Mesenteric fat pad (tissue), 1 donor: ENCODE data around the gene RNF126. TPM values are rescaled to one million over a fixed set of nuclear protein-coding genes. Genes with fewer than 3 reads are reported as not detected.
"Not testable (repeated sequence)": the region's sequence is repeated elsewhere in the genome, so short reads cannot be mapped to it uniquely, and the experiment has no call there.

Experiments used
- DNase-seq: peaks from one replicate; pipeline ENCODE4 v3.0.0-alpha.2; 2020; ENCODE audit warnings: low spot score
- total RNA-seq: library from RNA; stranded (reverse); fragmentation: NEBNext Ultra II Directional; extraction: Animal tissue kit (Norgen Biotek cat#: 25700); gene quantifications from one replicate; pipeline ENCODE4 v1.2.1, GENCODE V29; 2021
- donor health status: DM: yes; HTN: yes; CAD: no.

RNF126 gene
- total RNA-seq, 1 donor from 2014 or later: 37.3 TPM

DNA sequence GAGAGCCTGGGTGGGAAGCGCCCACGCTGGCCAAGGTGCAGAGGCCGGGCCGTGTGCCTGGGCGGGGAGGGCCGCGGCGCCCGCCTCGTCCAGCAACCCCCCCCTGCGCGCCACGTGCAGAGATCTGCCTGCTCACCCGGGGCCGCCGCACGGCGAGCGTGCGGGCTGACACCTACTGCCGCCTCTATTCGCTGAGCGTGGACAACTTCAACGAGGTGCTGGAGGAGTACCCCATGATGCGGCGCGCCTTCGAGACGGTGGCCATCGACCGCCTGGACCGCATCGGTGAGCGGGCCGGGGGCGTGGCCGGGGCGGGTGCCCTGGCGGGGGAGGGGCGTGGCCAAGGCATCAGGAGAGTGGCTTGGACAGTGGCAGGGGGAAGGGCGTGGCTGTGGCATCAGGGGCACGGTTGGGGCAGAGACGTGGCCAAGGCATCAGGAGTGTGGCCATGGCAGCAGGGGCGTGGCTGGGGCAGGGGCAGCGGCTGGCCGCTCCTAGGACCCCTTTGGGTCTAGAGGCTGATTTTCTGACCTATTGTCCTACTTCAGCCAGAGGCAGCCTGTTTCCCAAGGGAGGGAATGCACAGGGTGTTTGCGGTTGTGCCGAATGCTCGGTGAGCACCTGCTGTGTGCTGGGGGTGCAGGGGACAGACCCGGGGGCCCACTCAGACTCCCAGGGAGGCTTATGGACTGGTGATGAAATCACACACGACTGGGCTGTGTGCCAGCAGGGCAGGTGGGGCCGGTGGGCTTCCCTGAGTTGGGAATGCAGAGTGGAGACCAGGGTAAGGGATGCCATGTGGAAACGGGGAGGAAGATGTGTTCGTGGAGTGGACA lies 49.1 kb downstream of the RNF126 start:
- DNase-seq: no peak

DNA sequence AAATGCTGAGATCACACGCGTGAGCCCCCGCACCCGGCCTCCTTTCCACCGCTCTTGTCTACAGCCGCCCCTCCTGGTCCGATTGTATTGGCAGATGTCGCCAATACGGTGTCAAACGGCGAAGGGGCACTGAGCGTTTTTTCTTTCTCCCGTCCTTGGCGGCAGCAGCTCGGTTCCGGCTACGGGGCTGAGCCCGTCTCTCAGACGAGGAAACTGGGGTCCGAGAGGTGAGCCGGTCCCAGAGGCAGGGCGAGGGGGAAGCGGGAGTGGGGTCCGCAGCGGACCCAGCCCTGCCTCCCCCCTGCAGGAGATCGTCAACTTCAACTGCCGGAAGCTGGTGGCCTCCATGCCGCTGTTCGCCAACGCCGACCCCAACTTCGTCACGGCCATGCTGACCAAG lies 50.1 kb downstream of the RNF126 start:
- no peak for DNase-seq

DNA sequence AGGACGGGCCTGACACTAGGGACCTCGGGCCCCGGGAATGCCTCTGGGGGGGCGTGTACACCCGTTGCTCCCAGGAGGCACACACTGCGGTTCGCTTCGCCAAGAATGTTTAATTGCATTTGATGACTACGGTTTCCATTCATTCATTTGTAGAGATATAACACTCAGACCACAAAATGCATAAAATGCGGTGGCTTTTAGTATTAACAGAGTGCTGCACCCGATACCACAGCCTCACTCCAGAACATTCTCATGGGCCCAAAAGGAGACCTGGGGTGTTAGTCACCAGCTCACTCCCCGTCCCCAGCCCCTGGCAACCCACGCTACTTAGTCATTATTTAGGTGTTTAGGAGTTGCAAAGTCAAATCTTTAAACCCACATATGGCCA lies 51.5 kb downstream of the RNF126 start:
- DNase-seq: no peak

DNA sequence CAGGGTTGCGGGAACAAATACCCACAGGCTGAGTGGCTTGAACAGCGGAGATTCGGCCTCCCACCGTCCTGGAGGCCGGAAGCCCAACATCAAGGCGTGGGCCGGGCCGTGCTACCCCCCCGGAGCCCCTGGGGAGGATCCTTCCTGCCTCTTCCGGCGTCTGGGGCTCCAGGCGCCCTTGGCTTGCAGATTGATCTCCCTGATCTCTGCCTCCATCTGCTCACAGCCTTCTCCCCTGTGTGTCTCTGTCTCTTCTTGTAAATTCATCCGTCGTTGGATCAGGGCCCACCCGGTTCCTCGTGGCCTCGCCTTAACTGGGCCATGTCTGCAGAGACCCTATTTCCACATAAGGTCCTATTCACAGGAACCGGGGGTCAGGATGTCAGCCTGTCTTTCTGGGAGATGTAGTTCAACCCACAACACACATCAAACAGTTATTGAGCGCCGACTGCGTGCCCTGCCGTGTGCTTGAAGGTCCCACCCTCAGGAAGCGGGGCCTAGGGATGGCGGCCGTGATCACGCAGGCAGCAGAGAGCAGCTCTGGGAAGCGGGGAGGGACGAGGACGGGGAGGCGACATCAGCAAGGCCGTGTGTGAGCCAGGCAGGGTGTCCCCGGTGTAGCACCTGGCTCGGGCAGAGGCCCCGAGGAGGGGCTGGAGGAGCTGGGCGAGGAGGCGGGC lies 52.1 kb downstream of the RNF126 start:
- DNase-seq: no peak

DNA sequence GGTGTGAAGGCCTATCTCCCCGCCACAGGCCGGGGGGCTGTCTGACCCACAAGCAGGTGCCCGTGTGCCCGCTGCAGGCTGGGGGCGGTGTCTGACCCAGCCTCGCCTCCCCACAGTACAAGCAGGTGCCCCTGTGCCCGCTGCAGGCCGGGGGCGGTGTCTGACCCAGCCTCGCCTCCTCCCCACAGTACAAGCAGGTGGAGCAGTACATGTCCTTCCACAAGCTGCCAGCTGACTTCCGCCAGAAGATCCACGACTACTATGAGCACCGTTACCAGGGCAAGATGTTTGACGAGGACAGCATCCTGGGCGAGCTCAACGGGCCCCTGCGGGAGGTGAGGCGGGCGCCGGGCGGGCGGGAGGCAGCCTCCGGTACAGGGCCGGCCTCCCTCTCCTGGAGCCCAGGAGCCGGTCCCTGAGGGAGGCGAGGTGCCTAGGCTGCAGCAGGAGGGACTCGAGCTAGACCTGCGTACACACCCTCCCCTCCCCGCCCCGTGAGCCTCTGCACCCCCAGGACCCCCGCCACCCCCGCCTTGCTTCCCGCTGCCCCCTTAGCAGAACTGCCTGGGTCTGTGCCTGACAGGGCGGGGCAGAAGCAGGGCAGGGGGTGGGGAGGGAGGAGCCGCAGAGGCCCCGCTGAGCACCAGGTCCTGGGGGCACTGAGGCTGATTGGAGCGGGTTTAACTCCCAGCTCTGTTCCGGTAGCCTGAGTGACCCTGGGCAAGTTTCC lies 52.8 kb downstream of the RNF126 start:
- DNase-seq: no peak

DNA sequence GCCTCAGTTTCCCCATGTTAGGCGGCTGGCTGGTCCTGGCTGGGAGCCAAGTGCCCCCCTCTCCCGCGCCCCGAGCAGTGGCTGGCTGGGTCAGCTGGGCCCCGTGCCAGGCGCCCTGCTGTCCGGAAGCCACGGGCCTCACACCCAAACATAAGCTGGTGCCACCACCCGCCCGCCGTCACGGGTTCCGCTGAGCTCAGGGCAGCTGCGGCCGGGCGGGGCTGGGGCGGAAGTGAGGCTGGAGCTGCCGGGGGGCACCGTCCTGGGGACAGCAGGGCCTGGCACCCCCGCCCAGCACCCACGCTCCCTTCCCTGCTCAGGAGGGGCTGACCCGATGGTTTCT lies 54.0 kb downstream of the RNF126 start:
- no peak for DNase-seq

DNA sequence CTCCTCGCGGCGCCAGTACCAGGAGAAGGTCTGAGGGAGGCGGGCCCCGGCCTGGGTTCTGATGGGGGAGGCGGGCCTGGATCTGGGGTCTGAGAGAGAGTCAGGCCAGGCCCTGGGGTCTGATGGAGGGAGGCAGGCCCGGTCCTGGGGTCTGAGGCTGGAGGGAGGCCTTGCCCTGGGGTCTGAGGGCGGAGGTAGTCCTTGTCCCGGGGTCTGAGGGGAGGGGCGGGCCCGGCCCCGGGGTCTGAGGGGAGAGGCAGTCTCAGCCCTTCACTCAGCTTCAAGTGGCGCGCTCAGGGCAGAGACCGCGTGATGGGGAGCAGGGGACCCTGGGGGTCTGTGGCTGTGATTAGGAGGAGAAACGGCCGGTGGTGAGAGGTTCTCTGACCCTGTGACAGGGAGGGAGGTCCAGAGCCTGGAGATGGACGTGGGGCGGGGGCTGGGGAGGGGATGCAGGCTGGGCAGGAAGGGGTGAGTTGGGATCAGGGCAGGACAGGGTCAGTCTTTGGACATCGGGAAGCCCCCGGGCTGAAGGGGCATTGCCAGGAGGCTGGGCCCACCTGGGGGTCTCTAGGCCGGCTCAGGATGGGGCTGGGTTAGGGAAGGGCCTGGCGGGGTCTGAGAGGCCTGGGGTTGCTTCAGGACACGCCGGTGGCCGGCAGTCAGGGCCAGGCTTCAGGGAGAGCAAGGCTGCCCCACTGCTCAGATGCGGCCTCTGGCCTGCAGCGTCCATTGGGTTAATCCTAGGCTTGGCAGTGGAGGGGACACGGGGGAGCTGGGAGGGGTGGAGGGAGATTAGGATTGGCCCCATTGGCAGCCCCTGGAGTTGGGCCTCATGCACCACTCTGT lies 54.6 kb downstream of the RNF126 start:
- no peak for DNase-seq

DNA sequence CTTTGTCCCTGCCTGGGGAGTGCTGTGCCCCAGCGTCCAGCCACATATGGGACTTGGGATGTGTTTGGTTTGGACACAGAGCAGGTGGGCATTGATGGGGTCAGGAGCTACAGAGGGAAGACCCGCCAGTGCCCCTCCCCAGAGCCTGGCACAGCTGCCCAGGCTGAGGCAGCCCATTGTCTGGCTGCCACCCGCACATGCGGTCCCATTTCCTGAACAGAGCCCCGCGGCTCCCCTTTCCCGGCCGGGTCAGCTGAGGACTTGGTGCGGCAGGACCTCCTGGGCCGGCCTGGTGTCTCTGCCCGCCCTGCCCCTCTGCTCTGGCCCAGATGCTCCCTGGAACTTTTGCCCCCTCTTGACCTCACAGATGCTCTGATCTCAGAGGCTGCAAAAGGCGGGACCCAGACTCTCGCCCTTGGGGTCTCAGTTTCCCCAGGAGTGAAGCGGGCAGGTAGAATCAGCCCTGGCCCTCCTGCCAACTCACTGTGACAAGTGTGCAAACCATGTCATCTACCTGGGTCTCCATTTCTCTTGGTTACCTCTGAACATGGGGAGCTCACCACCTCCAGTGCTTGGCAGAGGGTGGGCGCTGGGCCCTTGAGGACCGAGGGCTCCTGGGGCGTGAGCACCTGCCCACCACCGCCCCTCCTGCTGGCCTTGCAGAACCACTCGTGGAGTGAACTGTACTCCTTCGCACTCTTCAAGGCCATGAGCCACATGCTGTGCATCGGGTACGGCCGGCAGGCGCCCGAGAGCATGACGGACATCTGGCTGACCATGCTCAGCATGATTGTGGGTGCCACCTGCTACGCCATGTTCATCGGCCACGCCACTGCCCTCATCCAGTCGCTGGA lies 55.5 kb downstream of the RNF126 start:
- no peak for DNase-seq

DNA sequence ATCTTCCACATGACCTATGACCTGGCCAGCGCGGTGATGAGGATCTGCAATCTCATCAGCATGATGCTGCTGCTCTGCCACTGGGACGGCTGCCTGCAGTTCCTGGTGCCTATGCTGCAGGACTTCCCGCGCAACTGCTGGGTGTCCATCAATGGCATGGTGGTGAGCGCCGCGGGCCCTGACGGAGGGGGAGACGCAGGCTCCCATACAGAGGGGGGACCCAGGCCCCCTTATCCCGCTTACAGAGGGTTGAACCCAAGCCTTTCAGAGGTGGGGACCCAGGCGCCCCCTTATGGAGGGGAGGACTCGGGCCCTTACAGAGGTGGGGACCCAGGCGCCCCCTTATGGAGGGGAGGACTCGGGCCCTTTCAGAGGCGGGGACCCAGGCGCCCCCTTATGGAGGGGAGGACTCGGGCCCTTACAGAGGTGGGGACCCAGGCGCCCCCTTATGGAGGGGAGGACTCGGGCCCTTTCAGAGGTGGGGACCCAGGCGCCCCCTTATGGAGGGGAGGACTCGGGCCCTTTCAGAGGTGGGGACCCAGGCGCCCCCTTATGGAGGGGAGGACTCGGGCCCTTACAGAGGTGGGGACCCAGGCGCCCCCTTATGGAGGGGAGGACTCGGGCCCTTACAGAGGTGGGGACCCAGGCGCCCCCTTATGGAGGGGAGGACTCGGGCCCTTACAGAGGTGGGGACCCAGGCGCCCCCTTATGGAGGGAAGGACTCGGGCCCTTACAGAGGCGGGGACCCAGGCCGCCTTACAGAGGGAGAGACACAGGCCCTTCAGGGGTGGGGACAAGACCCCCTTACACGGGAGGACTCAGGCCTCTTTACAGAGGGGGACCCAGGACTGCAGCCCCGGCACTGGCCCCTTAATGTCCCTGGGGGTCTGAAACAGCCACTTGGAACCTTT lies 57.7 kb downstream of the RNF126 start:
- not testable (repeated sequence) for DNase-seq

DNA sequence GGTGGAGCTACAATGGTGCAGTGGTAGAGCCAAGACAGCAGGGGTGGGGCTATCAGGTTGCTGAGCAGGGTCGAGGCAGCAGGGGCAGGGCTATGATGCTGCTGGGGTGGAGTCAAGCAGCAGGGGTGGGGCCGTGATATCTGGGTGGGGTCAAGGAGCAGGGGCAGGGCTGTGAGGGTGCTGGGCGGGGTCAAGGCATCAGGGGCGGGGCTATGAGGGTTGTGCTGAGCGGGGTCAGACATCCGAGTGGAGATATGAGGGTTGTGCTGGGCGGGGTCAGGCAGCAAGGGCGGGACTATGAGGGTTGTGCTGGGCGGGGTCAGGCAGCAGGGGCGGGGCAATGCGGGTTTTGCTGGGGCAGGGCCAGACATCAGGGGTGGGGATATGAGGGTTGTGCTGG lies 58.7 kb downstream of the RNF126 start:
- DNase-seq: no peak

DNA sequence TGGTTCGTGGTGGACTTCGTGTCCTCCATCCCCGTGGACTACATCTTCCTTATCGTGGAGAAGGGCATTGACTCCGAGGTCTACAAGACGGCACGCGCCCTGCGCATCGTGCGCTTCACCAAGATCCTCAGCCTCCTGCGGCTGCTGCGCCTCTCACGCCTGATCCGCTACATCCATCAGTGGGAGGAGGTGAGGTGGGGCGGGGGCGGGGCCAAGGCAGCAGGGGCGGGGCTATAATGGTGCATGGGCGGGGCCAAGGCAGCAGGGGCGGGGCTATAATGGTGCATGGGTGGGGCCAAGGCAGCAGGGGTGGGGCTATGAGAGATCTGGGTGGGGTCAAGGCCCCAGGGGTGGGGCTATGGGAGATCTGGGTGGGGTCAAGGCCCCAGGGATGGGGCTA lies 59.2 kb downstream of the RNF126 start:
- not testable (repeated sequence) for DNase-seq

DNA sequence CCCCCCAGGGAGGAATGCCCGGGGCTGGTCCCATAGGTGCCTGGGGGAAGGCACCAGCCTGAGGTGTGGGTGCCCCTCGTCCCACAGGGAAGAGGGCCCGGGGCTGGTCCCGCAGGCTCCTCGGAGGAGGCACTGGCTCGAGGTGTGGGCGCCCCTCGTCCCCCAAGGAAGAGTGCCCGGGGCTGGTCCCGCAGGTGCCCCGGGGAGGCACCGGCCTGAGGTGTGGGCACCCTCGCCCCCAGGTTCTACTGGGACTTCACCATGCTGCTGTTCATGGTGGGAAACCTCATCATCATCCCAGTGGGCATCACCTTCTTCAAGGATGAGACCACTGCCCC lies 59.7 kb downstream of the RNF126 start:
- not testable (repeated sequence) for DNase-seq

DNA sequence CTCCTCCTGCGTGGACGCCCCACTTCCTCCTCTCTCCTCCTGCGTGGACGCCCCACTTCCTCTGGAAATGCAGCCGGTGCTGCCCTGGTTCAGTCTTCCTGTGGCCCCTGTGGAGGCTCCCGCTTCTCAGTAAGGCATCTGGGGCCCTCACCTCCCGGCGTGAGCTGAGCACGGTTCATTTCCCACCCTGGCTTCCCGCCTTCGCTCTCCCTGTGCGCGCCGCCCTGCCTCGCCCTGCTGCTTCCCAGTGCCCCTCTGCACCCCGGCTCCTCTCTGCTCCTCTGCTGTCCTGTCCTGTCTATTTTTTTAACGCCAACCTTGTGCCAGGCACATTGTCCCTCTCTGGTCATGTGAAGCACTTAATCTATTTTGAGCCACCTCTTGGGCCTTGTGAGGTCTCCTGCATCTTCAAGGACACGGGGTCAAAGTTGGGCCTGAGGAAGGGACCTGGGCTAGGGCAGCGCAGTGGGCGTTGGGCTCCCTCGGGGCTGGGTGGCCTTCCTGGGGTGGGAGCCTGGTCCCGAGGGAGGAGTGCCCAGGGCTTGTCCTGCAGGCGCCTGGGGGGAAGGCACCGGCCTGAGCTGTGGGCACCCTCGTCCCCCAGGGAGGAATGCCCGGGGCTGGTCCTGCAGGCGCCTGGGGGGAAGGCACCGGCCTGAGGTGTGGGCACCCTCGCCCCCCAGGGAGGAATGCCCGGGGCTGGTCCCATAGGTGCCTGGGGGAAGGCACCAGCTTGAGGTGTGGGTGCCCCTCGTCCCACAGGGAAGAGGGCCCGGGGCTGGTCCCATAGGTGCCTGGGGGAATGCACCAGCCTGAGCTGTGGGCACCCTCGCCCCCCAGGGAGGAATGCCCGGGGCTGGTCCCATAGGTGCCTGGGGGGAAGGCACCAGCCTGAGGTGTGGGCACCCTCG lies 60.4 kb downstream of the RNF126 start:
- no peak for DNase-seq

DNA sequence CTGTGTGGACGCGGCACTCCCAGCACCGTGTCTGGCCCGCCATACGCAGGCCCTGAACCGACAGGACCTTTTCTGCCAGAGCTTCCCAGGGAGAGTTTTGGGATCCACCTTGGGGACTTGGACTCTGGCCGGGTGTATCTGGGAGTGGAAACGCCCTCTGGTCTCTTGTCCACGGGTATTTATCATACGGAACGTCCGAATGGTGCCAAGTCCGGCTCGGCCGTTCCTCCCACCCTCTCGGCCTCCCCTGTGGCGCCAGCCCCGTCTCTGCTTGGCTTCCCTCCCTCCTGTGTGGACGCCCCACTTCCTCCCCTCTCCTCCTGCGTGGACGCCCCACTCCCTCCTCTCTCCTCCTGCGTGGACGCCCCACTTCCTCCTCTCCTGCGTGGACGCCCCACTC lies 61.2 kb downstream of the RNF126 start:
- no peak for DNase-seq

DNA sequence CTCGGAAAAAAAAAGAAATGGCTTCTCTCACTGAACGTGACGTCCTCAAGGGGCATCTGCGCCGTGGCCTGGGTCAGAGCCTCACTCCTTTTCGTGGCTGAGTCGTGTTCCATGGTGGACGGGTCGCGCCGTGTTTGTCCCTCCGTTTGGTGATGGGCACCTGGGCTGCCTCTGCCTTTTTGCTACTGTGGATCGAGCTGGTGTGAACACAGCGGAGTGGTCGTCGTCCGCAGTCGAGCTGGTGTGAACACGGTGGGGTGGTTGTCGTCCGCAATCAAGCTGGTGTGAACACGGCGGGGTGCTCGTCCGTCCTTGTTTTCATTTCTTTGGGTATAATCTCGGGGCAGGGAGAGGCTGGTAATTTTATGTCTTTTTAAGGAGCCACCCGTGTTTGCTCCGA lies 61.7 kb downstream of the RNF126 start:
- DNase-seq: no peak
